NCI-H1436 treated with DMSO at 0.1 percent for 48 hours (cell line): Measurements from ENCODE around the gene CEBPE.

ENCODE experiments used
- DNase-seq: peaks from one replicate; lab custom pipeline; 2025; lab: John Stamatoyannopoulos, UW

Gene CEBPE

DNA sequence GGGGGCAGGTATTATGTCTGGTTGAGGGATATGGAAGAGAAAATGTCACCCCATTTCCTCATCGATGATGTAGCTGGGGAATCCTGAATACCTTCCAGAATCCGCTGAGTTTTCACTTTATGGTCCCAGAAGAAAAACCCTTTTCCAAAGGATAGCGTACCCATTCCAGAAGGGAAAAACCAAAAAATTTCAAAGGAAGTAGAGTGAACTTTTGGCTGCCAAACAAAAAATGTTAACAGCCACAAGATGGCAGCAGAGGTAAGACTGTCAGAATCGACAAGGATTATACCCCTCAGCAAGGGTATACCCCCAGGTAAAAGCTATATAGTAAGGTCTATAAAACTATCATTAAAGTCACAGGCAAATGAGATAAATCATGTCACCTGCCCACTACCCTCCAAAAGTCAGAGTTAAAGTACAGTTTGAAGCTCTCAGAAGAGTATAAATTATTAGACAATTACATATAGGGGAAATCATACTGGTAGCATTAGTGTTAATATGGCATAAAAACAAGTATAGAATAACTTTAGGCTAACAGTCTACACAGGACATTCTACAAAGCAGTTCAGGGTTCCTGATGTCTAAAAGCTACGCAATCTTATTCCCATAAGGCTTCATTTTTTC lies 42.2 kb downstream of the CEBPE start:
- no peak for DNase-seq

DNA sequence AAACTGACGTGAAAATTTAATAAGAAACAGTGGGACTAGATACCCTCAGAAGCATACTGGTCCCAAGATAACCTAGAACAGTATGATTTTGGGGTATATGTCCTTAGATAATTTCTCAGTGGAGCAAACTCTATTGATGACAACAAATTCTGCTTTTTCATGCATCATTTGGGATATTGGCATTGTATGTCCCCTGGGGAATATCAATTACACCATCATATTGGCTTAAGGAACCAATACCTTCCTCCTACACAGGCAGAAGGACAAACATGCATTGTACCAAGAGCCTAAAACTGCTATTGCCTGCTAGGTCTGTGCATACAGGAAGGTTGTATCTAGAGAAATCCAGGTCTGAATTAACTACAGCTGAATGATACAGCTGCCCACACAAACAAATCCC lies 44.1 kb downstream of the CEBPE start:
- DNase-seq, result no peak

DNA sequence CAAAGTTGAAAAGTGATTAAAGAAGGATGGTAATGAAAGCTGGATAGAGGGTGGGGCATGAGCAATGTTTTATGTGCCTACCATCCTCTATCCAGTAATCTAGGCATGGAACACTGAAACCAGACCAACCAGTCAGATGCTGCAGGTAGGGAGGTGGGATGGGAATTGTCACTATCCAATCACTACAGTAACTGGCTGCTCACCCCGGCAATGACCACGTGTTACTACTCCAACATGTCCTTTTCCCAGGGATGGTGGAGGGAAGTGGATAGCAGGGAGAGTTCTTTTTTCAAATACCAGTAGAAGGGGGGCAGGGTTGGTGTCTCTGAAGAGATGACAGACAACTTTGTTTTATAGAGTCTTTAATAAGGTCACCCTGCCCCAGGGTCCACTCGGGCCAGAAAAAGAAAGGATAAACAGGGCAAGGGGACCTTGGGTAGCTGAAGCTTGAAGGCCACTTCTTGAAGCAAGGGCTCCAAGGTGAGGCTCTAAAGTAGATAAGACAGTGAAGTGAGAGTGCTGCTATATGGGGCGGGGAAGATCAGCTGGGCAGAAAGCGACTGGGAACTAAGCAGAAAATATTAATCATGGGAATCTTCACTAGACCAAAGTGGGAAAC lies 47.0 kb downstream of the CEBPE start:
- DNase-seq, result no peak

DNA sequence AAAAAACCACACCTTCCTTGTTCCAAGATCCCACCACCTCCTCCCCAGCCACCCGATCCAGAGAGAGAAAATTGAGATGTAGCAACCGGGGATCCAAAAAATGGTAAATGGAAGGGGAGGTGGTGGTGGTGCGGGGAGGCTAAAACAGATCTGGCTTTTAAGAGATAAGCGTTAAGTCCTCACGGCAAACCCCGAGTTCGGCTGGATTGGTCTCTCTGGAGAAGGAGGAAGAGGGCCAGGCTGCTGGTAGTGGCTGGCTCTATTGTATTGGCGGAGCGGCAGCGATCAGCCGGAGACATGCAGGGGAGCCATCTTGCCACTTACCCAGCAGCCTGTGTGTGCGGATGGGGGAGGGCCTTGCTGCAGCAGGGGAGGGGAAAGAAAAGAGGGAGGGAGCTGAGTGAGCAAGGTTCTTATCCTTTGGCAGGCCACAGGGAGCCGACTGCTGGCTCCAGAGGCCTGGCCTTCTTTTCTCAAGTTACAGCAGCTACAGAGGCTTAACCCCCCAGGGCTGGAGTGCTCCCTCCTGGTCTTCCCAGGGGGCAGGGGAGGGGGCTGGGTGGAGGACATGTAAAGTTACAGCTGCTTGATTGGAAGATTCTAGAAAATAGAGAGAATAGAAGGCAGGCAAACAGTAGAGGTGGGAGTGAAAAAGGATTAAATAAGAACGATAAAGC lies 47.7 kb downstream of the CEBPE start:
- no peak for DNase-seq

DNA sequence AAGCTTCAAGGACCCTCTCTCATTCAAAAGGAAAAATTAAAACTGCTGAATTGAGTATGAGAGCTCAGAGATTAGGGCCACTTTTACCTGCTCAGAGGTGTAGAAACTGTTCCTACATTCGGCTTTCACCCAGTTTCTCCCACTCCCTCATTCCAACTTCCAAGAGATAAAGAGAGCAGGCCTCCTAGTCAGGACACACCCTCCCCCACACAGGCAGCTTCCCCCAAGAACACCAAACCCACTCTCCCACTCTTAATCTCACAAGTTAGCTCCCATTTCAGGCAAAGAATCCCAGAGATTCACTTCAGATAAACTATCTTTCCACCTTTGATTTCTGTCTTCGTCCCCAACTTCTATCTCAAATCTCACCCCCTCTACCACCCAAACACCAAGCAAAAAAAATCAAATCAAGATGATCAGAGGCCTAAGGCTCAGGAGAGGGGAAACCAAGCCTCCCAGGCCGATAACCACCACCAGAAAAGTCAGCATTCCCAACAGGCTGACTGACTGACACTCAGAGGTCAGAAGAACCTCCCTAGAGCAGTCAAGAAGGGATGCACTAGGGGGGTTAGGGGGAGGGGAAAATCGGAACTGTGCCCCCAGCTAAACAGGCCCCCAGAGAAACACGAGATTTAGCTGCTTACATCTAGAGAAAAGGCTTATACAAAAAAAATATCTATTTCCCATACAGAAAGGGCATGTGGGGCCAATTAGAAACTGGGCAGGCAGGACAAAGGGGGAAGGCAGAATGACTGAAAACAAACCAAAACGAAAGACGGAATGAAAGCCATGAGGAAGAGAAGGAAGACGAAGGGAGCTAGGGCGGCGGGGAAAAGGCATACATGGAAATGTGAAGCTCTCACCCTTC lies 48.6 kb downstream of the CEBPE start:
- DNase-seq, result no peak

DNA sequence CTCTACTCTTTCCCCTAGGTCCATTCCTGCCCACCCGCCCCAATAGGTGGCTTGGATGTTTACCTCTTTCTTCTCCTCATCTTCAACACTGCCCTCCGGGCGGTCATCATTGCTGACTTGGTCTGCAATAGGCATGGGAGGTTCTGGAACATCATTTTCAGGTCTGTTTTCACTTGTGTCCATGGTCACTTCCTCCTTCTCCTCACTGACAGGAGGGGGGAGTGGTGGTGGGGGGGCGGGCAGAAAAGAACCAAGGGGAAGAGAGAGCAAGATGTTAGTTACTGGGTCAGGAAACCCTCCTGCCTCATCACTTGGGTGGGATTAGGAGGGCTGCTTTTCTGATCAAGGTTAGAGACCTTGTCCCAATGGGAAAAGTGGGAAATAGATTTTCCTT lies 49.6 kb downstream of the CEBPE start:
- DNase-seq, result no peak

DNA sequence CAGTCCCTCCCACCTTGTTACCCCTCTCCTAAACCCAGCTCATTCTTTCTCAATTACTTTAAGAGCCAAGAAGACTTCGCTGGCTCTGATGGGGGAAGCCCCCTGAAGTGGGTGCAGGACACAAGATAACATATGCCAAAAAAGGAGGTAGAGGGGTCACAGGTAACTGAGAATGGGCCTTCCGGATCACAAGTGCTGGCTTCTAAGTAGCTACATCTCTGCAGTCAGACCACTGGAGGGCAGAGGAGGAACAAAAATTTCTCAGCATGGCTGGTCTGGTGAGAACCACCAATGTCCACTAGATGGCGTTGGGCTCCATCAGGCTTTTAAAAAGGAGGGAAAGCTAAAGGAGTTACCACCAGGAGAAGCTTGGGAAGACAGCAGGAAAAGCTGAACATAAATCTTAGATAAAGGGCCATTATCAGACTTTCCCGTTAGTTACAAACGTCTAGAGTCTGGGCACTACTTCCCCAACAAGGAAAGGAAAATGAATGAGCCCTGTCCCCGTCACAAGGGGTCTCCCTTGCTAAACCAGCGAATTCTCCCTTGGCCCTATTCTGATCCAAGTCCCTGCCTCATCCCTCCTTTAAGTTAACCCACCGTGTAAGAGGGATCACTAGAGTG lies 50.2 kb downstream of the CEBPE start:
- no peak for DNase-seq

DNA sequence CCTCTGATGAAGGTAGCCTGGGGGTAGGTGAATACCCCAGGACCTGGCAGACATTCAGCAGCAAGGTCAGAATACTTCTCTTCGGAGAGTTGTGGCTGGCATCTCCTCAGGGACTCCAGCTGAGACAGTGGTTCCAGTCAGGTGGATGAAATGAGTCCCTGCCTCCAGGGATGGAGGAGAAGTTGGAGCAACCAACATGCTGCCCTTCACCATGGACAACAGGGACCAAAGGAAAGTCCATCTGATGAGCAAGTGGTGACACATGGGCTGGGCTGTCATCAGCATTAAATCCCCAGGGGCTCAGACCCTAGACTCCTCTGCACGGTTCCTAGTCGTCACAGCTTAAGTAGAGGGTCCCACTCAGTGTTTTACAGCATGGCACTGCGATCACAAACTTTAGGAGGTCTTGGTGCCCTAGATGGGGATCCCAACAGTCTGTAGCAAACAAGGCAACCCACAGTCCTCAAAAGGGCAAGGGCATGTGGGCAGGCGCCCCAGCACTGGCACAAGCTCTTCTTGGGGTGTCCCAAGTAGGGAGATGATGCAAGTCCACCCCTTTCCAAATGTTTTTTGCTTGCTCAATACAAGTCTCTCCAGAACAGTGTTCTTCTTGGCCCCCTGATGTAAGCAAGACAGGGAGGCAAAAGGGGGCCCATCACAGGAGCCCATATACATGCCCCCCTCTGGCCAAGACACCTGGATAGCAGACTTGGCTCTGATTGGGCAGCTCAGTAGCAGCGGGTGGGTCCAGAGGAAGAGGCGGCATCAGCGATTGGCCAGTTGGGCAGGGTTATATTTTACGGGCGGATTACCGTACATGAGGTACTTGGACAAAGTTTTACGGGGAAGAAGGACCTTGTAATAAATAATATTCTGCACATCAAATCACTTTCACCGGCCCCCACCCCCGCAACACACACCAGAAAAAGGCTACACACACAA lies 50.9 kb downstream of the CEBPE start:
- DNase-seq, result no peak
